Heart right ventricle (tissue), 16 donors: ENCODE measurements around the gene CAMK2N2. TPM values are rescaled to one million over a fixed set of nuclear protein-coding genes. Genes with fewer than 3 reads are reported as not detected.

Experiments
- ATAC-seq, 8 donors: fragments of 200-7000 bp; cut with Tn5 transposase; one replicate each; pipeline ENCODE4 v1.9.1; 2020; ENCODE audit warnings: mild to moderate bottlenecking in 8 of 8, moderate library complexity in 8 of 8, moderate number of reproducible peaks in 1 of 8
- DNase-seq, 2 donors: peaks; one replicate each; pipeline ENCODE4 v3.0.0-alpha.2; 2020
- H3K27ac ChIP-seq, 10 donors: fragments of 200-600 bp; sonication (generic) in 2 of 10; one replicate each; pipeline versions ENCODE4 v1.5.0 to v1.8.0; 2020 to 2022; ENCODE audit warnings: mild to moderate bottlenecking in 3 of 10
- H3K27me3 ChIP-seq, 7 donors: fragments of 200-600 bp; one replicate each; pipeline ENCODE4 v1.8.0; 2021 to 2022; ENCODE audit warnings: mild to moderate bottlenecking in 2 of 7
- H3K36me3 ChIP-seq, 9 donors: fragments of 200-600 bp; sonication (generic) in 1 of 9; one replicate each; pipeline versions ENCODE4 v1.5.0 to v1.8.0; 2020 to 2022; ENCODE audit warnings: mild to moderate bottlenecking in 2 of 9
- H3K4me1 ChIP-seq, 9 donors: fragments of 200-600 bp; sonication (generic) in 1 of 9; one replicate each; pipeline versions ENCODE4 v1.5.0 to v1.8.0; 2020 to 2022; ENCODE audit warnings: mild to moderate bottlenecking in 4 of 9
- H3K4me3 ChIP-seq, 10 donors: fragments of 200-600 bp; sonication (generic) in 2 of 10; one replicate each; pipeline versions ENCODE4 v1.5.0 to v1.8.0; 2020 to 2022; ENCODE audit warnings: mild to moderate bottlenecking in 7 of 10, moderate library complexity in 2 of 10
- H3K9me3 ChIP-seq, 11 donors: fragments of 200-600 bp in 10 of 11; sonication (generic) in 2 of 11; one replicate each; pipeline versions ENCODE4 v1.5.0 to v1.8.0; 2013 to 2022; ENCODE audit warnings: mild to moderate bottlenecking in 2 of 11, control low read depth in 1 of 11, moderate library complexity in 1 of 11
- WGBS, 2 donors: extraction: QIAGEN DNeasy Blood & Tissue Kit; methylation state at CpG; one replicate each; pipeline ENCODE4 v1.1.7; 2013; ENCODE audit warnings: inconsistent platforms in 1 of 2; 5-methylcytosine and 5-hydroxymethylcytosine counted together
- intact Hi-C, 10 donors: fragments of 100-400 bp; cut with DNase I; formaldehyde crosslinking; loops; one replicate each; pipeline versions ENCODE4 v1.11.1 to v1.14.2; 2022
- polyA plus RNA-seq, 2 donors: library from polyadenylated mRNA; stranded (reverse); fragments of 200-250 nt; gene quantifications; one replicate each; pipeline ENCODE4 v1.2.3, GENCODE V29; 2013
- total RNA-seq, 10 donors: library from RNA; stranded (reverse); fragmentation: NEBNext Ultra II Directional in 3 of 10; extraction: Animal tissue kit (Norgen Biotek cat#: 25700) in 3 of 10; gene quantifications; one replicate each; pipeline versions ENCODE4 v1.2.1 to v1.2.4, GENCODE V29; 2021 to 2023
- TF ChIP-seq, protein P1 (sequence below), 9 donors: fragments of 200-600 bp; sonication (generic) in 2 of 9; IDR thresholded peaks; one replicate each; pipeline versions ENCODE4 v1.5.0 to v1.8.0; 2021 to 2022; ENCODE audit warnings: antibody characterized with exemption in 9 of 9, mild to moderate bottlenecking in 5 of 9, moderate library complexity in 1 of 9
- donor health status: Arrhythmogenic right ventricular cardiomyopathy.
- donor health status: ischemic (EF 13 %, LVEDD 7.1; RV severe dilation, severe dysfunction).
- donor health status: healthy with polysubstance abuse.
- donor health status: DM: no; HTN: yes; CAD: no.
- donor health status: DM: no; HTN: no; CAD: no.
- donor health status: ischemic (EF 25% LVEDD 6.9; RV normal size, moderate dysfunction).
- donor health status: ischemic (EF 25% LVEDD 5.7; RV mildly dilated, moderate dysfunction).
- donor health status: healthy.
- donor health status: DM: yes; HTN: yes; CAD: no.
- donor health status: Ischemic cardiomyopathy.
- donor health status: ischemic (EF 35%, LVEDD 5.7; RV mildly dilated, moderate dysfunction).
- donor health status: nonischemic (EF 11% LVEDD 7.7; RV severe dilation, severe dysfunction).
- donor health status: DM: yes; HTN: yes; CAD: no.
- donor health status: PGD.
- donor health status: ischemic (EF 29% LVEDD 5.4; RV normal size, mild dysfunction).
- donor health status: nonischemic (EF 23%, LVEDD 6.1; RV moderate dilation, normal function).

Gene CAMK2N2
- total and polyA plus RNA-seq, 12 donors: 0.12 to 0.30 (median 0.23) TPM; not detected in 8

- intact Hi-C loops: loop anchor here in 1 of 10 donors (10.0 kb wide), 1 partner anchor 396 kb away; no protein-coding TSS in a partner anchor
Measured at GRCh38 chr3:184290331-184290730, 29.0 kb upstream of the CAMK2N2 start.

GRCh38 chr3:184289426-184289938, 28.1 kb upstream of the CAMK2N2 start:
- DNase-seq (peak; percentile 34 to 35), ATAC-seq (peak in 4 of 8 donors; percentile 27 to 61 (median 42))
- Histone ChIP-seq H3K27me3 (peaks cover 0 to 23% (median 6%) of the 10 kb centered on the region in 7 donors), H3K4me3 (no peak overlapping the region), H3K9me3 (no peaks in the 10 kb centered on the region), H3K4me1 (peaks cover 0 to 7% (median 0%) of the 10 kb centered on the region in 9 donors), H3K36me3 (no peaks in the 10 kb centered on the region), H3K27ac (no peak overlapping the region)
- TF ChIP-seq, protein P1, sequence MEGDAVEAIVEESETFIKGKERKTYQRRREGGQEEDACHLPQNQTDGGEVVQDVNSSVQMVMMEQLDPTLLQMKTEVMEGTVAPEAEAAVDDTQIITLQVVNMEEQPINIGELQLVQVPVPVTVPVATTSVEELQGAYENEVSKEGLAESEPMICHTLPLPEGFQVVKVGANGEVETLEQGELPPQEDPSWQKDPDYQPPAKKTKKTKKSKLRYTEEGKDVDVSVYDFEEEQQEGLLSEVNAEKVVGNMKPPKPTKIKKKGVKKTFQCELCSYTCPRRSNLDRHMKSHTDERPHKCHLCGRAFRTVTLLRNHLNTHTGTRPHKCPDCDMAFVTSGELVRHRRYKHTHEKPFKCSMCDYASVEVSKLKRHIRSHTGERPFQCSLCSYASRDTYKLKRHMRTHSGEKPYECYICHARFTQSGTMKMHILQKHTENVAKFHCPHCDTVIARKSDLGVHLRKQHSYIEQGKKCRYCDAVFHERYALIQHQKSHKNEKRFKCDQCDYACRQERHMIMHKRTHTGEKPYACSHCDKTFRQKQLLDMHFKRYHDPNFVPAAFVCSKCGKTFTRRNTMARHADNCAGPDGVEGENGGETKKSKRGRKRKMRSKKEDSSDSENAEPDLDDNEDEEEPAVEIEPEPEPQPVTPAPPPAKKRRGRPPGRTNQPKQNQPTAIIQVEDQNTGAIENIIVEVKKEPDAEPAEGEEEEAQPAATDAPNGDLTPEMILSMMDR (IDR thresholded peaks at IDR 0.05): peak in 8 of 9 donors; percentile 26 to 72 (median 59)
- 8 to 11% methylated on average over 10 of the region's 10 CpGs for WGBS, 2 donors
- intact Hi-C loops: loop anchor here in 5 of 10 donors (5.0 to 10.0 kb wide), 2 partner anchors 392 to 395 kb away; no protein-coding TSS in a partner anchor

More at GRCh38 chr3:184290331-184290730, 29.0 kb upstream of the CAMK2N2 start:
- peaks cover 0 to 23% (median 6%) of the 10 kb centered on the region in 7 donors for H3K27me3 ChIP-seq
- H3K36me3 ChIP-seq: no peaks in the 10 kb centered on the region
- DNase-seq (no peak), ATAC-seq (no peak)
- 77 to 87% methylated on average over 10 of the region's 10 CpGs for WGBS, 2 donors
- no peak overlapping the region for H3K27ac ChIP-seq
- no peaks in the 10 kb centered on the region for H3K9me3 ChIP-seq
- TF ChIP-seq, protein P1 (IDR thresholded peaks at IDR 0.05): no peak
- H3K4me1 ChIP-seq: no peaks in the 10 kb centered on the region
- H3K4me3 ChIP-seq: no peak overlapping the region

- DNase-seq (peak in 1 of 2 donors; percentile 70), ATAC-seq (peak; percentile 75 to 87 (median 82))
Measured at GRCh38 chr3:184284696-184285095, 23.3 kb upstream of the CAMK2N2 start.

GRCh38 chr3:184283681-184284080, 22.3 kb upstream of the CAMK2N2 start:
- TF ChIP-seq, protein P1 (IDR thresholded peaks at IDR 0.05): no peak
- no peaks in the 10 kb centered on the region for H3K9me3 ChIP-seq
- no peak overlapping the region for H3K27ac ChIP-seq
- intact Hi-C loops: loop anchor here in 1 of 10 donors (10.0 kb wide), 1 partner anchor 389 kb away; no protein-coding TSS in a partner anchor
- H3K27me3 ChIP-seq: peaks cover 0 to 16% (median 0%) of the 10 kb centered on the region in 7 donors
- H3K4me1 ChIP-seq: peaks cover 0 to 8% (median 0%) of the 10 kb centered on the region in 9 donors
- H3K4me3 ChIP-seq: no peak overlapping the region
- no peaks in the 10 kb centered on the region for H3K36me3 ChIP-seq
- 88 to 93% methylated on average over 8 of the region's 8 CpGs for WGBS, 2 donors
- DNase-seq (no peak), ATAC-seq (no peak)

More at GRCh38 chr3:184284696-184285095, 23.3 kb upstream of the CAMK2N2 start:
- H3K4me1 ChIP-seq: peaks cover 0 to 8% (median 0%) of the 10 kb centered on the region in 9 donors
- no peak overlapping the region for H3K27ac ChIP-seq
- H3K36me3 ChIP-seq: no peaks in the 10 kb centered on the region
- no peak overlapping the region for H3K4me3 ChIP-seq
- TF ChIP-seq, protein P1 (IDR thresholded peaks at IDR 0.05): peak in 6 of 9 donors; percentile 29 to 56 (median 44)
- intact Hi-C loops: loop anchor here in 5 of 10 donors (5.0 to 10.0 kb wide), 2 partner anchors 387 to 390 kb away; no protein-coding TSS in a partner anchor
- WGBS, 2 donors: 20 to 27% methylated on average over 4 of the region's 4 CpGs
- H3K9me3 ChIP-seq: no peaks in the 10 kb centered on the region
- peaks cover 0 to 23% (median 6%) of the 10 kb centered on the region in 7 donors for H3K27me3 ChIP-seq
